NCI-H1417 treated with DMSO at 0.1 percent for 48 hours (cell line): ENCODE results near the gene COL20A1.
"Not testable (repeated sequence)": the region's sequence is repeated elsewhere in the genome, so short reads cannot be mapped to it uniquely, and the experiment has no call there.

Experiments
- DNase-seq: peaks from one replicate; lab custom pipeline; 2025; lab: John Stamatoyannopoulos, UW

COL20A1 gene

DNA sequence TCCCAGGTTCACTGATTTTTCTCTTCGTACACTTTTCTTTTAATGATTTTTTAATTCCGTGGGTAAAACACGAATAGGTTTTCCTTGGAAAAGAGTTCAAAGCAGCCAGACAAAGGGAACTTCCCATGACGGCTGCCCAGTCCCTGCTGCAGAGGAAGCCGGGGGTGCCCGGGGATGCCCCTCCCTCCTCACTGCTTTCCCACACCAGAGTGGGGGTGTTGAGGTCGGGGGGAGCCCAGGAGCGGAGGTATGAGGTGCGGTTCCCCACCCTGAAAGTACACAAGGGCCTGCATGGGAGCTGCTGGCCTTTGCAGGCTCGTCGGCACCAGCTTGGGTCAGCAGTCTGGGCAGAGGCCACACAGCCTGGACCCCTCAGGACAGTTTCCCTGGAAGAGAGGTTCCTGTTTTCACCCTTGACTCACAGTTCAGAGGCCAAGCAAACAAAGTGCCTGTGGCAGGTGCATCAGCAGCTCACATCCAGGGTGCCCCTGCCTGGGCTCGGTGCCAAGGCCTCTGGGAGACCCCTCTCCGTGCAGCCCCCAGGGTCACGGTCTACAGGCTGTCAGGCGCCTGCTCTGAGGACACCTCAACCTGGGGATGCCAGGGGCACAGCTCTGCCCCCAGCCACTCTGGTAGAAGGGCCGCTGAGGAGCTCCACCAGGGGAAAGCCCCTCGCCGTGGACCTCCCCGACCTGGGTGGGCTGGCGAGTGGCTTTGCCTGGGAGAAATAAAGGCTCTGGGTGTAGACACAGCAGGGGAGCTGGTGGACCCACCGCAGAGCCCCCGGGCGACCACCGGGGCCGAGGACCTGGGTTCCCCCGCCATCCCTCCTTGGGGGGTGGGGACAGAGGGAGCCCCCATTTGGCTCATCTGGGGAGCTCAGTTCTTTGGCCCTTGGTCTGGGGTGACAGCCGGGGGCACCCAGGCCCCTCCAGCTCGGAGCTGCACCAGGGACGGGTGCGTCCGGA is 83.6 kb downstream of the COL20A1 start:
- DNase-seq, result no peak

DNA sequence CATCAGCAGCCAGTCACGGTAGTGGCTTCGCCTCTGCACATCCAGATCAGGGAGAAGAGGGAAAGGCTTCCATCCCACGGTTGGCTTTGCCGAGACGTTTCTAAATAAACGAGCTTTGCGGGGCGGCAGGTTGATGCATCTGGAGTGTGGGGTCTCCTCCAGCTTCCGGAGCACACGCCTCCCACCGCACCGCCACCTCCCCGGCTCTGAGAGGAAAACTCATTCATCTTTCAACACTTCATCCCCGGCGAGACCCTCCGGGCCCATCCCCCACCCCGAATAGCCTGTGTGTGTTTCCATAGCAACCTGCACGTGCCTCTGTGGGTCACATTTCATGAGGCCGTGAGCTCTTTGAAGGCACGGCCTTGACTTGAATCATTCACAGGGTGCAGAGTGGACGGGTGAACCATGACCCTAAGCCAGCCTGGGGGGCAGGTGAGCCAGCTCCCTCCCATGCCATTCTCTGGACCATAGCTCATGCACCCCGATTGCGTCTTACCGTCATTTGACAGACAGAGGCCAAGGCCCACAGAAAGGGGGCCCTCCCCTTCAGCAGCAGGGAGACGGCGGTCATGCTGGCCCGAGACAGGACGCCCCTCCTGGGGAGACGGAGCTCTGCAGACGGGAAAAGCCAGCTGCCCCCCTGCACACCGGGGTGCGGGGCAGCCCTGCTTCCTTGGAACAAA is 84.4 kb downstream of the COL20A1 start:
- DNase-seq, result no peak

DNA sequence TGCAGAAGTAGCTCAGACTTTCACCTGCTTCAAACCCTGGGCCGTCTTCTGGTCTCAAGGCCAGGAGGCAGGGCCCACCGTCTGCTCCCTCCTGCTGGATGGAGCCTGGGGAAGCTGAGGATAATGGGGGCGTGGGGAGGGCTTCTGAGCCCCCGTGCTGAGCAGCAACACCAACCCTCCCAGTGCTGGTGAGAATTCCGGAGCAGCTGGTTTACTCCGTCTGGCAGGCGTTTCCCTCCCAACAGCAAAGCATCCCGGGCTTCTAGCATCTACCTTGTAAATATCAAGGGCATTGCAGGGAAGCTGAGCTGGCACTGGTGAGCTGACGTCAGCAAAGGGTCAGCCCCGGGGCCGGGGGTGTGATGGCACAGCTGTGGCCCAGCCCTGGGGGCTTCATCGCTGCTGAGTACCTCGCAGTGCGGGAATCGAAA is 85.0 kb downstream of the COL20A1 start:
- DNase-seq, result no peak

DNA sequence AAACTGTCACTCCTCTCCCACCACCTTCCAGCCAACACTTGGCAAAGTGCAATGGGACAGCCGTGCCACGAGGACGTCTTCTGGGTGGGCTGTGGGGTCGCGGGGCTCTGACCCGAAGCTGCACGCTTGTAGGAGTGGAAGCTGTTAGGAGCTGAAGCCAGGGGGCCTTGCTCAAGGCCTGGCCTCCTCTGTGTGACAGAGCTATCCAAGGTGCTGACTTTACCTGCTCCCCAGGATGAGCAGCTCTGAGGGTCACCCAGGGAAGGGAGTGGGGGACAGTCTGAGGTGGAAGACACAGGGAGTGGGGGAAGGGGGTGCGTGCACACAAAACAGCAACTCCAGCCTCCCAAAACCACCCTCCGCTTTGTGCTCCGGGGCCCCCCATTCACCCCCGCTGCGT is 85.6 kb downstream of the COL20A1 start:
- no peak for DNase-seq

DNA sequence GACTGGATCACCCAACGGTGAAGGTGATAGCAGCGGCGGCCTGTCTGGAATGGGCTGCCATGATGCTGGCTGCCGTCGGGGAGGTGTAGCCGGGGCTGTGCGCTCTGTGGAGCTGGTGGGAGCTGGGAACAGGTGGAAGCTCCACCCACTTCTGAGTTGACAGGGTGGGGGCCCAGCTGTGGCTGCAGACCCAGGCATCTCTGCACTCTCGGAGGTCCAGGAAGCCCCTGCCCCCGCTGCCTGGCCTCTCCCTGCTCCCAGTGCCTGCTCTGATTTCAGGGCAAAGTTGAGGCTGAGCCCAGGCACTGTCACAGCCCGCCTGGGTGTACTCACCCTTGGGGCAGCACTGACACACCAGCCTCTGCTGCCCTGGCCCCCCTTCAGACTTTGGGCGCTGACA is 86.3 kb downstream of the COL20A1 start:
- no peak for DNase-seq

DNA sequence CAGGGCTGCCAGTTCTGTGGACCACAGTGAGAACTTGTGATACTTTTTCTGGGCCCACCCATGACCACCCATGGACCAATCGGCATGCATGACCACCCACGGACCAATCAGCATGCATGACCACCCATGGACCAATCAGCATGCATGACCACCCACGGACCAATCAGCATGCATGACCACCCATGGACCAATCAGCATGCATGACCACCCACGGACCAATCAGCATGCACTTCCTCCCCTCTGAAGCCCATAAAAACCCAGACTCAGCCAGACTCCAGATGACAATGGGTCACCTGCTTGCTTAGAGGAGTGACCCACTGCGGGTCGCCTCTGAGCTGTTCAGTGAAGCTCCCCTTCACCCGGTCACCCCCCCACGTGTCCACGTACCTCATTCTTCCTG is 86.9 kb downstream of the COL20A1 start:
- not testable (repeated sequence) for DNase-seq

DNA sequence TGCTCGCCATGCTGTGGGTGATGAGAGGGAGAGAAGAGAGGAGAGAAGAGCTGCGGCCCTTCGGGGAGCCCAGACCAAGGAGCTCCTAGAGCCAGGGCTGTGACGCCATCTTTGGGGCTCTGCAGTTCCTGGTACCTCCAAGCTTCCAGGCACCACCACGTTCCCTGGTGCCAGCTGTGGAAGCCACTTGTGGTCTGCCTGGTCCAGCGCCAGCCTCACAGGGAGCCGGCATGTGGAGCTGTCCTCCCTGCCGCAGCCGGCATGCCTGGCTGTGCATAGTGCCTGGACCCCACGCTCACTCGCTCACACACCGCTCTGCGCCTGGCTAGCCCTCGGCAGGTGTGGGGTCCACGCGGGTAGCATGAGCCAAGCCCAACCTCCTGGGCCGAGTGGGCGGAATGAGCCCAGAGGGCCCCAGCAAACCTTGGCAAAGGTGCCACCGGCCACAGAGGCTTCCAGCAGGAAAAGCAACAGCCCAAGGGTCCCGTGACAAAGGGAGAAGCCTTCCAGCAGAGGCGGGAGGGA is 87.4 kb downstream of the COL20A1 start:
- DNase-seq, result no peak

DNA sequence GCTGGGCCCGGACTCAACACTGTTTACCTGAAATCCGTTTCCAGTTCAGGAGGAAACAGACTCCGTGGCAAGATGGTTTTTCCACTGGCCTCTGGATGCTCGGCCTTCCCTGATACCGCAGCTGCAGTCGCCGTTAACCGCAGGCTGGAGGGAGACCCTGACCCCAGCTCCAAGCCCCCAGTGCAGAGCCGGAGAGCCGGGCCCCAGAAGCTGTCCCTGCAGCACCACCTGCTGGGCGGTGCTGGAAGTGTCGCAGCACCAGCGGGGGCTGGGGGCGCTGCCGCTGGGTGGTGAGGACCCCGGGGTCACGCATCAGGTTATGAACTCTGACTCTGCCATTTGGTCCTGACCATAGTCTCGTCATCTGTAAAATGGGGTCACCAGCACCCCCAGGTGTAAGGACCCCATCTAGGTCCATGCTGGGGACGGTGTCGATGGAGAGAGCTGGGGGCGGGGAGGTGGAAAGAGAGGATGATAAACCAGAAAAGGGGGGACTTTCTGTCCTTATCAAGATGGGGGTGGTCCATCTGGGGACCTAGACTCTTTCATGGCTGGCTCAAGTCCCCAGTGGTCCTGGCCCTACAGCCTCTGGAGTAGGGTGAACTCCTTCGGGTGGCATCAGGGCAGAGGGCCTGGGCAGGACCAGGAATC is 88.9 kb downstream of the COL20A1 start:
- no peak for DNase-seq

DNA sequence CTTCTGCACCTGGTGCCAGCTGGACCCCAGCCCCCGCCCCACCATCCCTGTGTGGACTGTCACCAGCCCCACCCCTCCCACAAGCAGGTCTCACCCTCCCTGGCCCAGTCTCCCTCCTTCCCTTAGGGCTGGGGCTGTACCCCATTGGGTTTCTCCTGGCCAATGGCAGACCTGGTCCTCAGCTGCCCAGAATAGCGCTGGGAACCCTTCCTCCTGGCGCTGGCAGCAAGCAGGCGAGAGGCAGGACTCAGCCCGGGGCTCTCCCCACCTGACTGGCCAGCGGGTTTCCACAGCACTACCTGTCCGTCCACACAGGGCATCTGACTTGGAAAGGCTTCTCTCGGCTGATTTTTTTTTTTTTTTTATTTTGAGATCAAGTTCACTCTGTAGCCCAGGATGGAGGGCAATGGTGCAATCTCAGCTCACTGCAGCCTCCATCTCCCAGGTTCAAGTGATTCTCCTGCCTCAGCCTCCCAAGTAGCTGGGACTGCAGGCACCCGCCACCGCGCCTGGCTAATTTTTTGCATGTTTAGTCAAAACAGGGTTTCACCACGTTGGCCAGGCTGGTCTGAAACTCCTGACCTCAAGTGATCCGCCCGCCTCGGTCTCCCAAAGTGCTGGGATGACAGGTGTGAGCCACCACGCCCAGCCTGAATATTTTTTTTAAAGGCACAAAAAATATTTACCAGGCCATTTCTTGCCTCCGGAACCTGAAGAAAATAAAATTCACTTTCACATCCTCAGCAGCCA is 89.7 kb downstream of the COL20A1 start:
- no peak for DNase-seq

DNA sequence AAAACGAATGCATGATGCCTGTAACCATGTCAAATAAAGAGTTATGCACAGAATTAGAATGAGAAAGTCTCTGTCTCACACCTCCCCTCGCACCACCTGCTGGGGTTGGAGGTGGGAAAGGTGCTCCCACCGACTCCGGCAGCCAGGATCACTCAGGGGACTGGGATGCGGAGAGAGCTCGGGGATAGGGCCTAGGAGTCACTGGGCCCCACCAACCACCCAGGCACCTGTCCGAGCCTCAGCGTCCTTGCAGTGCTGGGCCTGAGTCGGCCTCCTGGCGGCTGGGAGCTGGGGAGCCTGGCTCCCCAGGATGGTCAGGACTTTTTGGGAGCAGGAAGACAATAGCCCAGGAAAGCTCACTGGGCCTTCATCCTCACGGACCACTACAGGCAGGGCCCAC is 90.6 kb downstream of the COL20A1 start:
- DNase-seq, result no peak

DNA sequence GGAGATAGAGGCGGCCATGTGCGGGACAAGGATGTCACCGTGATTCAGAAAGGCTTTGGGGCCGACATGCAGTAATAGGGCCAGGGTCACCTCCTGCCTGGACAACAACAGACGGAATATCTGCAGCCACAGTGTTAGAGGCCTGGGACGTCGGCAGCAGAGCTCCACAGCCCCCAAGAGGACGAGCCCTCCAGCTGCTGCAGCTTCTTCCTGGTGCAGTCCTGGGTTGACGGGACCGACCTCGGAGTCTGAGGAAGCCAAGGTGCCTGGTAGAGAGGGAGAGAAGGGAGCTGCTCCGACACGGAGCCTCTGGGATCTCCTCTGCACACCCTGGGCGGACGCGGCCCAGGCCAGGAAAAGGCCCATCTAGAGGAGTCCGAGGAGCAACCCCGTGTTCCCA is 91.3 kb downstream of the COL20A1 start:
- no peak for DNase-seq
